Erythroblast (primary cell): ENCODE data around the gene ZC3H7B.

Experiments used
- GATA1 ChIP-seq: IDR thresholded peaks from 2 replicates; pipeline ENCODE4 v1.6.1; 2011; ENCODE audit warnings: low read depth, mild to moderate bottlenecking, control low read depth, low read length, moderate library complexity
- POLR2A ChIP-seq: IDR thresholded peaks from 2 replicates; pipeline ENCODE4 v1.6.1; 2011; ENCODE audit warnings: mild to moderate bottlenecking, low read length

DNA sequence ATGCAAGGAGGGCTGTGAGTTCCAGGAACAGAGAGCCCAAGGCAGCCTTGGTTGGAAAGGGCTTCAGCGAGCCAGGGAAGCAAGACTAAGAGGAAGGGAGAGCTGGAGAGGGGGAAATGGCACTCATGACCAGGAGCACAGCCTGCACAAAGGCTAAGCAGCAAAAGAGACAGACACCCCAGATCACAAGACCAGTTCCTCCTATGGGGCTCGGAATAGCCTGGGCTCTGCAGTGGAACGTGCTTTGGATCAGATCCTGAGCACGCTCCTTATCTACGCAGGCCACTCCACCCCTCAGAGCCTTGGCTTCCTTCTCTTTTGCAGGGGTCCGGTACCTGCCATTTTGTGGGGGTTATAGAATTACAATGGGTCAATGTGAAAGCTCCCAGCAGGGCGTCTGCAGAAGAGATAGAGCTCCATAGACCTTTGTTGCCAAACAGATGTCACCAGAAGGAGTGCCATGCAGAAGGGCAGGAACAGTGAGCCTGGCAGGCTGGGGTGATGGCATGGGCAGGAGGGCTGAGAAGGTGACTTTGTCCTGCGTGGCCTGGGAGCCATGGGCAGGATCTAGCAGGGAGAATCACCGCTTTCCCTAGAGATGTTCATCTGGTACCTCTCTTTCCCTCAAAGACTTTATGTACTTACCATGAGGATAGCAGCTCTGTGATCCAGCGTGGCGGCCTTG lies 33.8 kb downstream of the ZC3H7B start:
- TF ChIP-seq POLR2A: no peak
- TF ChIP-seq GATA1: no peak
